ENCODE data around the gene THNSL1. TPM values are rescaled to one million over a fixed set of nuclear protein-coding genes. Genes with fewer than 3 reads are reported as not detected.
A peak's percentile ranks its signal among the peaks of the same experiment; 100 is the strongest.

THNSL1 gene
- total and polyA plus RNA-seq, 2 donors from 2014 or later = 5.4 to 7.9 TPM

- TF ChIP-seq CTCF (IDR thresholded peaks at IDR 0.05; ENCODE audit: borderline replicate concordance, extremely low read depth, insufficient read depth) = no peak
- Histone ChIP-seq H3K27me3 (ENCODE audit: control insufficient read depth, insufficient read depth, low read length) (no peaks in the 10 kb centered on the region), H3K4me3 (ENCODE audit: low read length in 3 of 3) (peak within 1 kb of the TSS; percentile 94 to 96 (median 96)), H3K4me1 (ENCODE audit: control insufficient read depth in 2 of 3, insufficient read depth in 2 of 3, low read depth in 1 of 3, low read length in 3 of 3) (peaks cover 0 to 15% (median 3%) of the 10 kb centered on the region in 3 donors), H3K27ac (ENCODE audit: low read depth in 2 of 2, low read length in 2 of 2) (peak within 1 kb of the TSS; percentile 94 to 97), H3K9me3 (ENCODE audit: control insufficient read depth in 2 of 3, insufficient read depth in 1 of 3, low read length in 3 of 3) (no peaks in the 10 kb centered on the region), H3K36me3 (ENCODE audit: control insufficient read depth in 2 of 3, insufficient read depth in 3 of 3, low read length in 3 of 3) (no peaks in the 10 kb centered on the region), H3K9ac (ENCODE audit: low read length in 3 of 3) (peak within 1 kb of the TSS; percentile 86 to 96 (median 96))
- DNase-seq (peak; percentile 95 to 98 (median 96)), FAIRE-seq (no peak)
- intact Hi-C loops (cut with DNase I) = no loop called here
Measured at GRCh38 chr10:25015828-25016375, 510 bp upstream of the THNSL1 start, which contains the start of gene ENKUR. Gene ENKUR, minus strand, starts transcription at chr10:25016158. Its CDS starts 222 bp downstream, at chr10:25015936.

- Histone ChIP-seq H3K9ac (ENCODE audit: low read length in 3 of 3) (peak overlapping the region; percentile 86 to 96 (median 88)), H3K9me3 (ENCODE audit: control insufficient read depth in 2 of 3, insufficient read depth in 1 of 3, low read length in 3 of 3) (no peaks in the 10 kb centered on the region), H3K36me3 (ENCODE audit: control insufficient read depth in 2 of 3, insufficient read depth in 3 of 3, low read length in 3 of 3) (peaks cover 0 to 2% (median 0%) of the 10 kb centered on the region in 3 donors), H3K27ac (ENCODE audit: low read depth in 2 of 2, low read length in 2 of 2) (peak overlapping the region; percentile 94 to 97), H3K4me3 (ENCODE audit: low read length in 3 of 3) (peak overlapping the region; percentile 94 to 96 (median 96)), H3K4me1 (ENCODE audit: control insufficient read depth in 2 of 3, insufficient read depth in 2 of 3, low read depth in 1 of 3, low read length in 3 of 3) (peaks cover 0 to 15% (median 3%) of the 10 kb centered on the region in 3 donors), H3K27me3 (ENCODE audit: control insufficient read depth, insufficient read depth, low read length) (no peaks in the 10 kb centered on the region)
- peak in 2 of 5 donors; percentile 55 to 68 for DNase-seq
- FAIRE-seq = no peak
- no peak for TF ChIP-seq CTCF (IDR thresholded peaks at IDR 0.05; ENCODE audit: borderline replicate concordance, extremely low read depth, insufficient read depth)
- intact Hi-C loops (cut with DNase I) = no loop called here
Measured at GRCh38 chr10:25017154-25017590, 760 bp downstream of the THNSL1 start.

- H3K27me3 ChIP-seq (ENCODE audit: control insufficient read depth, insufficient read depth, low read length) = no peaks in the 10 kb centered on the region
- H3K4me3 ChIP-seq (ENCODE audit: low read length in 3 of 3) = peak overlapping the region; percentile 94 to 96 (median 96)
- TF ChIP-seq CTCF (IDR thresholded peaks at IDR 0.05; ENCODE audit: borderline replicate concordance, extremely low read depth, insufficient read depth) = no peak
- peak in 1 of 5 donors; percentile 8 for DNase-seq
- peaks cover 0 to 2% (median 0%) of the 10 kb centered on the region in 3 donors for H3K36me3 ChIP-seq (ENCODE audit: control insufficient read depth in 2 of 3, insufficient read depth in 3 of 3, low read length in 3 of 3)
- H3K9ac ChIP-seq (ENCODE audit: low read length in 3 of 3) = peak overlapping the region in 2 of 3 donors; percentile 88 to 96
- intact Hi-C loops (cut with DNase I) = no loop called here
- no peak overlapping the region for H3K27ac ChIP-seq (ENCODE audit: low read depth in 2 of 2, low read length in 2 of 2)
- no peak for FAIRE-seq
- H3K4me1 ChIP-seq (ENCODE audit: control insufficient read depth in 2 of 3, insufficient read depth in 2 of 3, low read depth in 1 of 3, low read length in 3 of 3) = peaks cover 0 to 15% (median 3%) of the 10 kb centered on the region in 3 donors
- H3K9me3 ChIP-seq (ENCODE audit: control insufficient read depth in 2 of 3, insufficient read depth in 1 of 3, low read length in 3 of 3) = no peaks in the 10 kb centered on the region
Measured at GRCh38 chr10:25017661-25018060, 1.2 kb downstream of the THNSL1 start.

All from kidney (tissue), 14 donors.